A549 (cell line): ENCODE data around the gene UBE3C. TPM values are rescaled to one million over a fixed set of nuclear protein-coding genes. Genes with fewer than 3 reads are reported as not detected.

Experiments
- ATAC-seq, 2 experiments: fragments of 200-7000 bp in 1 of 2; fragments of >200 bp in 1 of 2; cut with Nextera tagmentation in 1 of 2; cut with Tn5 transposase in 1 of 2; 3 replicates each; pipeline versions ENCODE4 v1.8.0 to v1.9.1; 2018 to 2020; ENCODE audit warnings: mild to moderate bottlenecking in 1 of 2, moderate library complexity in 1 of 2
- CTCF ChIA-PET: fragments of 300-600 bp; sonication (Branson Sonifier 250); formaldehyde crosslinking; extraction: SDS; loops from one replicate; lab custom pipeline; 2021; ENCODE audit warnings: antibody characterized with exemption, inconsistent platforms; lab: Yijun Ruan, JAX
- POLR2A ChIA-PET: fragments of 350-600 bp; formaldehyde crosslinking; extraction: SDS; loops from one replicate; lab custom pipeline; 2021; ENCODE audit warnings: antibody characterized with exemption, inconsistent platforms; lab: Yijun Ruan, JAX
- DNase-seq, 2 experiments: peaks; one replicate each; pipeline versions ENCODE4 v3.0.0 to v3.0.0-alpha.2; 2011 to 2016; ENCODE audit warnings: low read depth in 1 of 2, low spot score in 1 of 2
- FAIRE-seq: peaks from 2 replicates; lab custom pipeline; 2011; peaks lifted over from hg19 to GRCh38; lab: Jason Lieb, UNC
- H3K27ac ChIP-seq, 2 experiments: fragments of >200 bp; sonication (Bioruptor Twin); formaldehyde crosslinking; 3 replicates each; pipeline ENCODE4 v1.5.1; 2016 to 2017
- H3K4me1 ChIP-seq: fragments of >200 bp; sonication (Bioruptor Twin); formaldehyde crosslinking; 3 replicates; pipeline ENCODE4 v1.6.1; 2016
- H3K4me2 ChIP-seq: fragments of >200 bp; sonication (Bioruptor Twin); formaldehyde crosslinking; 3 replicates; pipeline ENCODE4 v1.6.1; 2016
- H3K4me3 ChIP-seq: fragments of >200 bp; sonication (Bioruptor Twin); formaldehyde crosslinking; 3 replicates; pipeline ENCODE4 v1.5.1; 2016
- H3K9me3 ChIP-seq: fragments of >200 bp; sonication (Bioruptor Twin); formaldehyde crosslinking; 3 replicates; pipeline ENCODE4 v1.6.1; 2016
- ATOH8 ChIP-seq: fragments of 250-450 bp; sonication (Bioruptor Pico); IDR thresholded peaks from 2 replicates; pipeline ENCODE4 v1.5.0; 2020; ENCODE audit warnings: low read depth, mild to moderate bottlenecking, moderate library complexity
- BCL3 ChIP-seq: fragments of >200 bp; sonication (Bioruptor Twin); formaldehyde crosslinking; IDR thresholded peaks from 3 replicates; pipeline ENCODE4 v1.6.1; 2016
- CEBPB ChIP-seq, 2 experiments: fragments of >200 bp in 1 of 2; sonication (Bioruptor Twin) in 1 of 2; formaldehyde crosslinking in 1 of 2; IDR thresholded peaks; 2 replicates each; pipeline ENCODE4 v1.6.1; 2012 to 2016
- CHD4 ChIP-seq: fragments of 200-600 bp; sonication (generic); IDR thresholded peaks from 2 replicates; pipeline ENCODE4 v1.6.1; 2016; ENCODE audit warnings: antibody characterized with exemption, mild to moderate bottlenecking, borderline replicate concordance
- EHF ChIP-seq: fragments of 250-450 bp; sonication (Bioruptor Pico); IDR thresholded peaks from 2 replicates; pipeline ENCODE4 v1.5.0; 2020; ENCODE audit warnings: mild to moderate bottlenecking
- EHMT2 ChIP-seq: fragments of 200-600 bp; sonication (generic); IDR thresholded peaks from 2 replicates; pipeline ENCODE4 v1.6.1; 2016; ENCODE audit warnings: antibody characterized with exemption, low read depth, mild to moderate bottlenecking, moderate library complexity
- ELK1 ChIP-seq: fragments of 150-350 bp; IDR thresholded peaks from 2 replicates; pipeline ENCODE4 v1.6.1; 2014; ENCODE audit warnings: low read depth, mild to moderate bottlenecking, low read length
- FOSB ChIP-seq: fragments of 250-450 bp; sonication (Bioruptor Pico); IDR thresholded peaks from 2 replicates; pipeline ENCODE4 v1.5.0; 2020; ENCODE audit warnings: mild to moderate bottlenecking, moderate library complexity
- GATA3 ChIP-seq: IDR thresholded peaks from 2 replicates; pipeline ENCODE4 v1.6.1; 2012; ENCODE audit warnings: borderline replicate concordance
- HDAC2 ChIP-seq: fragments of 200-600 bp; sonication (generic); IDR thresholded peaks from 2 replicates; pipeline ENCODE4 v1.6.1; 2016
- HES2 ChIP-seq: fragments of >200 bp; sonication (Bioruptor Twin); formaldehyde crosslinking; IDR thresholded peaks from 2 replicates; pipeline ENCODE4 v1.6.1; 2016
- HEYL ChIP-seq: fragments of 250-450 bp; sonication (Bioruptor Pico); IDR thresholded peaks from 2 replicates; pipeline ENCODE4 v1.8.0; 2021; ENCODE audit warnings: mild to moderate bottlenecking, moderate library complexity
- HMGXB4 ChIP-seq: fragments of 250-450 bp; sonication (Bioruptor Pico); IDR thresholded peaks from 2 replicates; pipeline ENCODE4 v1.5.0; 2021; ENCODE audit warnings: mild to moderate bottlenecking, moderate library complexity, borderline replicate concordance
- HOXA7 ChIP-seq: fragments of 250-450 bp; sonication (Bioruptor Pico); IDR thresholded peaks from 2 replicates; pipeline ENCODE4 v1.5.0; 2020; ENCODE audit warnings: mild to moderate bottlenecking, moderate library complexity
- MAFK ChIP-seq: fragments of 450-650 bp; IDR thresholded peaks from 2 replicates; pipeline ENCODE4 v1.6.1; 2014; ENCODE audit not compliant: partially characterized antibody
- MYC ChIP-seq: IDR thresholded peaks from 2 replicates; pipeline ENCODE4 v1.6.1; 2012; ENCODE audit warnings: mild to moderate bottlenecking, inconsistent platforms, low read length, improper control_type of control experiment, borderline replicate concordance
- NPAS2 ChIP-seq: fragments of 250-450 bp; sonication (Bioruptor Pico); IDR thresholded peaks from 2 replicates; pipeline ENCODE4 v1.8.0; 2022; ENCODE audit warnings: mild to moderate bottlenecking, moderate library complexity, borderline replicate concordance
- NR3C1 ChIP-seq: fragments of >200 bp; sonication (Bioruptor Twin); formaldehyde crosslinking; IDR thresholded peaks from 3 replicates; pipeline ENCODE4 v1.6.1; 2017
- PBX3 ChIP-seq: IDR thresholded peaks from 2 replicates; pipeline ENCODE4 v1.6.1; 2012
- POLR2A ChIP-seq: IDR thresholded peaks from 2 replicates; pipeline ENCODE4 v1.6.1; 2012; ENCODE audit warnings: mild to moderate bottlenecking, low read length
- RAD21 ChIP-seq, 2 experiments: fragments of >200 bp in 1 of 2; sonication (Bioruptor Twin) in 1 of 2; formaldehyde crosslinking in 1 of 2; IDR thresholded peaks in 1 of 2; conservative IDR thresholded peaks in 1 of 2; 2 replicates in 1 of 2; 3 replicates in 1 of 2; pipeline ENCODE4 v1.6.1; 2012 to 2018; ENCODE audit warnings: inconsistent platforms in 1 of 2
- RCOR1 ChIP-seq: fragments of 150-350 bp; IDR thresholded peaks from 2 replicates; pipeline ENCODE4 v1.6.1; 2014; ENCODE audit warnings: antibody characterized with exemption, low read length, low read depth
- RFX5 ChIP-seq: fragments of 450-650 bp; IDR thresholded peaks from 2 replicates; pipeline ENCODE4 v1.7.1; 2014; ENCODE audit warnings: antibody characterized with exemption, mild to moderate bottlenecking, moderate library complexity
- SMC3 ChIP-seq: fragments of >200 bp; sonication (Bioruptor Twin); formaldehyde crosslinking; IDR thresholded peaks from 3 replicates; pipeline ENCODE4 v1.6.1; 2018; ENCODE audit warnings: inconsistent platforms
- TP53 ChIP-seq: fragments of 250-450 bp; sonication (Bioruptor Pico); IDR thresholded peaks from 2 replicates; pipeline ENCODE4 v1.5.0; 2021; ENCODE audit warnings: mild to moderate bottlenecking, moderate library complexity
- ZC3H11A ChIP-seq: fragments of 450-650 bp; IDR thresholded peaks from 2 replicates; pipeline ENCODE4 v1.6.1; 2014; ENCODE audit warnings: antibody characterized with exemption, mild to moderate bottlenecking
- ZNF302 ChIP-seq: fragments of 250-450 bp; sonication (Bioruptor Pico); IDR thresholded peaks from 2 replicates; pipeline ENCODE4 v1.9.0; 2021; ENCODE audit warnings: inconsistent platforms, mild to moderate bottlenecking, moderate library complexity
- ZSCAN20 ChIP-seq: fragments of 250-450 bp; sonication (Bioruptor Pico); IDR thresholded peaks from 2 replicates; pipeline ENCODE4 v1.8.0; 2022; ENCODE audit warnings: mild to moderate bottlenecking, moderate library complexity
- WGBS: methylation state at CpG from one replicate; pipeline ENCODE4 v1.1.6; 2017; ENCODE audit errors: missing lambda C conversion rate; 5-methylcytosine and 5-hydroxymethylcytosine counted together
- polyA plus RNA-seq, 4 experiments: library from polyadenylated mRNA; depleted of rRNA in 3 of 4; stranded (reverse); fragments of >200 nt; fragmentation: RNase III in 1 of 4; extraction: RNeasy Plus Mini Kit Qiagen cat#74134 plus additional on column Dnase treatment in 1 of 4; gene quantifications; 2 replicates in 3 of 4; 3 replicates in 1 of 4; pipeline ENCODE4 v1.2.3, GENCODE V29; 2011 to 2017
- TF ChIP-seq, protein P1 (sequence below): fragments of 200-600 bp; sonication (generic); IDR thresholded peaks from 2 replicates; pipeline ENCODE4 v1.6.1; 2016; ENCODE audit warnings: antibody characterized with exemption, mild to moderate bottlenecking, moderate library complexity
- TF ChIP-seq, protein P2 (sequence below): IDR thresholded peaks from 2 replicates; pipeline ENCODE4 v1.6.1; 2012

The UBE3C gene
- polyA plus RNA-seq, 2 of the 4 experiments (the other 2 are of a cell fraction), result 52.1 to 73.2 TPM

GRCh38 chr7:157126921-157127320 lies 11.8 kb upstream of the UBE3C start:
- H3K4me3 ChIP-seq, result no peak overlapping the region
- no peaks in the 10 kb centered on the region for H3K4me1 ChIP-seq
- no peak for TF ChIP-seq MAFK
- no peak for TF ChIP-seq RAD21 (conservative IDR thresholded peaks at IDR 0.05 in 1 of 2, IDR thresholded peaks at IDR 0.05 in 1 of 2)
- TF ChIP-seq NPAS2 (CRISPR knock-in tag), result no peak
- TF ChIP-seq HES2, result no peak
- TF ChIP-seq PBX3, result no peak
- TF ChIP-seq HEYL (CRISPR knock-in tag), result no peak
- no peak for TF ChIP-seq TP53 (CRISPR knock-in tag)
- TF ChIP-seq ATOH8, result no peak
- TF ChIP-seq FOSB, result no peak
- no peak for TF ChIP-seq HMGXB4 (CRISPR knock-in tag)
- no peak for TF ChIP-seq POLR2A
- no peak for TF ChIP-seq RFX5
- no peak for TF ChIP-seq HDAC2
- no peak for TF ChIP-seq CEBPB (IDR thresholded peaks at IDR 0.05)
- no peak for TF ChIP-seq GATA3
- TF ChIP-seq EHMT2, result no peak
- FAIRE-seq, result no peak
- POLR2A ChIA-PET, result no interaction called here
- CTCF ChIA-PET, result no interaction called here
- no peak for DNase-seq
- WGBS, result 72% methylated on average over 11 of the region's 11 CpGs
- no peaks in the 10 kb centered on the region for H3K9me3 ChIP-seq
- H3K27ac ChIP-seq, result no peak overlapping the region
- H3K4me2 ChIP-seq, result no peak overlapping the region
- ATAC-seq, result no peak

- 75% methylated on average over 10 of the region's 10 CpGs for WGBS
- CTCF ChIA-PET, result interaction anchor here (1.1 kb wide), 1 partner anchor 156 kb away, joined by 3 read pairs; no protein-coding TSS in a partner anchor
- peak in 1 of 2 experiments; percentile 19 for DNase-seq
- no peak for ATAC-seq
- Histone ChIP-seq H3K27ac (no peak overlapping the region), H3K4me1 (no peaks in the 10 kb centered on the region), H3K9me3 (no peaks in the 10 kb centered on the region), H3K4me3 (no peak overlapping the region), H3K4me2 (no peak overlapping the region)
- POLR2A ChIA-PET, result no interaction called here
- no peak for FAIRE-seq
- no peak for TF ChIP-seq ZC3H11A
- no peak for TF ChIP-seq EHMT2
- TF ChIP-seq MYC, result no peak
- TF ChIP-seq ZSCAN20 (CRISPR knock-in tag), result no peak
- TF ChIP-seq BCL3, result no peak
- no peak for TF ChIP-seq RCOR1
- TF ChIP-seq ZNF302, result no peak
- TF ChIP-seq RAD21 (conservative IDR thresholded peaks at IDR 0.05 in 1 of 2, IDR thresholded peaks at IDR 0.05 in 1 of 2), result no peak
- no peak for TF ChIP-seq HOXA7 (CRISPR knock-in tag)
- TF ChIP-seq, protein P1, sequence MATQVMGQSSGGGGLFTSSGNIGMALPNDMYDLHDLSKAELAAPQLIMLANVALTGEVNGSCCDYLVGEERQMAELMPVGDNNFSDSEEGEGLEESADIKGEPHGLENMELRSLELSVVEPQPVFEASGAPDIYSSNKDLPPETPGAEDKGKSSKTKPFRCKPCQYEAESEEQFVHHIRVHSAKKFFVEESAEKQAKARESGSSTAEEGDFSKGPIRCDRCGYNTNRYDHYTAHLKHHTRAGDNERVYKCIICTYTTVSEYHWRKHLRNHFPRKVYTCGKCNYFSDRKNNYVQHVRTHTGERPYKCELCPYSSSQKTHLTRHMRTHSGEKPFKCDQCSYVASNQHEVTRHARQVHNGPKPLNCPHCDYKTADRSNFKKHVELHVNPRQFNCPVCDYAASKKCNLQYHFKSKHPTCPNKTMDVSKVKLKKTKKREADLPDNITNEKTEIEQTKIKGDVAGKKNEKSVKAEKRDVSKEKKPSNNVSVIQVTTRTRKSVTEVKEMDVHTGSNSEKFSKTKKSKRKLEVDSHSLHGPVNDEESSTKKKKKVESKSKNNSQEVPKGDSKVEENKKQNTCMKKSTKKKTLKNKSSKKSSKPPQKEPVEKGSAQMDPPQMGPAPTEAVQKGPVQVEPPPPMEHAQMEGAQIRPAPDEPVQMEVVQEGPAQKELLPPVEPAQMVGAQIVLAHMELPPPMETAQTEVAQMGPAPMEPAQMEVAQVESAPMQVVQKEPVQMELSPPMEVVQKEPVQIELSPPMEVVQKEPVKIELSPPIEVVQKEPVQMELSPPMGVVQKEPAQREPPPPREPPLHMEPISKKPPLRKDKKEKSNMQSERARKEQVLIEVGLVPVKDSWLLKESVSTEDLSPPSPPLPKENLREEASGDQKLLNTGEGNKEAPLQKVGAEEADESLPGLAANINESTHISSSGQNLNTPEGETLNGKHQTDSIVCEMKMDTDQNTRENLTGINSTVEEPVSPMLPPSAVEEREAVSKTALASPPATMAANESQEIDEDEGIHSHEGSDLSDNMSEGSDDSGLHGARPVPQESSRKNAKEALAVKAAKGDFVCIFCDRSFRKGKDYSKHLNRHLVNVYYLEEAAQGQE, result no peak
- TF ChIP-seq SMC3, result no peak
- no peak for TF ChIP-seq CHD4
- TF ChIP-seq, protein P2, sequence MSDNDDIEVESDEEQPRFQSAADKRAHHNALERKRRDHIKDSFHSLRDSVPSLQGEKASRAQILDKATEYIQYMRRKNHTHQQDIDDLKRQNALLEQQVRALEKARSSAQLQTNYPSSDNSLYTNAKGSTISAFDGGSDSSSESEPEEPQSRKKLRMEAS, result no peak
- no peak for TF ChIP-seq TP53 (CRISPR knock-in tag)
- no peak for TF ChIP-seq ELK1
- no peak for TF ChIP-seq EHF (CRISPR knock-in tag)
- TF ChIP-seq NR3C1, result no peak
Measured at GRCh38 chr7:157129200-157129599, 9.5 kb upstream of the UBE3C start.
